GM12892 (cell line): ENCODE data around the gene RHBG.

Source experiments
- POLR2A ChIP-seq: IDR thresholded peaks from 2 replicates; pipeline ENCODE4 v1.6.1; 2011; ENCODE audit warnings: low read depth, low read length, control low read depth
- POLR2AphosphoS5 ChIP-seq: IDR thresholded peaks from 2 replicates; pipeline ENCODE4 v1.6.1; 2011; ENCODE audit warnings: low read depth, low read length, control low read depth
- TAF1 ChIP-seq: IDR thresholded peaks from 2 replicates; pipeline ENCODE4 v1.6.1; 2011; ENCODE audit warnings: low read depth, mild to moderate bottlenecking, control low read depth, low read length, borderline replicate concordance

DNA sequence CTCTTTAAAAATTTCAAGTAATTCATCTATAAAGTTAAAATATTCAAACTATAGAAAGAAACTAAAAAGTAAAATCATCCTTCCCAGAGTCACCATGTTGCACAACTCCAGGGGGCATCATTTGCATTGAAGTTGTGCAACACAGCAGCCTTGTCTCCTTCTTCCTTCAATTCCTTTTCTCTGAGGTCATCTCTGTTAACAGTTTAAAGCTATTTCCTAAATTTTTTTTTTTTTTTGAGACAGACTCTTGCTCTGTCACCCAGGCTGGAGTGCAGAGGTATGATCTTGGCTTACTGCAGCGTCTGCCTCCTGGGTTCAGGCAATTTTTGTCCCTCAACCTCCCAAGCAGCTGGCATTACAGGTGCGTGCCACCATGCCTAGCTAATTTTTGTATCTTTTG is 7.1 kb downstream of the RHBG start:
- no peak for TF ChIP-seq POLR2AphosphoS5
- no peak for TF ChIP-seq POLR2A
- no peak for TF ChIP-seq TAF1
